ENCODE measurements around the gene LRP5.

The LRP5 gene

GRCh38 chr11:68308068-68308467 lies 4.3 kb upstream of the LRP5 start:
- Histone ChIP-seq H4K20me1 (ENCODE audit: insufficient read depth, low read length, poor library complexity, severe bottlenecking) (no peaks in the 10 kb centered on the region), H3K4me2 (ENCODE audit: low read depth, low read length, poor library complexity, severe bottlenecking) (no peak overlapping the region), H3K9me3 (ENCODE audit: insufficient read depth, low read depth, low read length) (peaks cover 4% of the 10 kb centered on the region; the same call in 1 of the 2 replicates), H3K36me3 (ENCODE audit: insufficient read depth, low read length) (no peaks in the 10 kb centered on the region), H3K4me1 (ENCODE audit: insufficient read depth, low read length, poor library complexity, severe bottlenecking) (peaks cover 6% of the 10 kb centered on the region), H3K27me3 (ENCODE audit: insufficient read depth, low read length, poor library complexity, severe bottlenecking) (no peaks in the 10 kb centered on the region), H3K9me2 (replicated peaks; ENCODE audit: low read depth, low read length) (no peaks in the 10 kb centered on the region), H3K4me3 (ENCODE audit: low read length, poor library complexity, severe bottlenecking) (no peak overlapping the region), H3K79me2 (ENCODE audit: insufficient read depth, low read length) (peaks cover under 1% of the 10 kb centered on the region), H3F3A (ENCODE audit: low read depth) (peaks cover 11% of the 10 kb centered on the region), H2AFZ (ENCODE audit: low read length) (no peak overlapping the region), H3K9ac (ENCODE audit: low read depth, low read length, poor library complexity, severe bottlenecking) (no peak overlapping the region)
- no peak for TF ChIP-seq CTCF (conservative IDR thresholded peaks at IDR 0.05; ENCODE audit: low read length)
- no peak for TF ChIP-seq EZH2phosphoT487 (IDR thresholded peaks at IDR 0.05; ENCODE audit: borderline replicate concordance)

- H3K9me3 ChIP-seq (ENCODE audit: insufficient read depth, low read depth, low read length) = no peaks in the 10 kb centered on the region
- no peaks in the 10 kb centered on the region for H3K27me3 ChIP-seq (ENCODE audit: insufficient read depth, low read length, poor library complexity, severe bottlenecking)
- no peaks in the 10 kb centered on the region for H3K36me3 ChIP-seq (ENCODE audit: insufficient read depth, low read length)
- H3K79me2 ChIP-seq (ENCODE audit: insufficient read depth, low read length) = peaks cover 17% of the 10 kb centered on the region
- H2AFZ ChIP-seq (ENCODE audit: low read length) = no peak overlapping the region
- no peak overlapping the region for H3K4me2 ChIP-seq (ENCODE audit: low read depth, low read length, poor library complexity, severe bottlenecking)
- H3K9ac ChIP-seq (ENCODE audit: low read depth, low read length, poor library complexity, severe bottlenecking) = no peak overlapping the region
- peaks cover 14% of the 10 kb centered on the region for H3K4me1 ChIP-seq (ENCODE audit: insufficient read depth, low read length, poor library complexity, severe bottlenecking)
- H4K20me1 ChIP-seq (ENCODE audit: insufficient read depth, low read length, poor library complexity, severe bottlenecking) = no peaks in the 10 kb centered on the region
- H3F3A ChIP-seq (ENCODE audit: low read depth) = peaks cover 11% of the 10 kb centered on the region
- H3K4me3 ChIP-seq (ENCODE audit: low read length, poor library complexity, severe bottlenecking) = no peak overlapping the region
- H3K9me2 ChIP-seq (replicated peaks; ENCODE audit: low read depth, low read length) = no peaks in the 10 kb centered on the region
- TF ChIP-seq CTCF (conservative IDR thresholded peaks at IDR 0.05; ENCODE audit: low read length) (no peak), EZH2phosphoT487 (IDR thresholded peaks at IDR 0.05; ENCODE audit: borderline replicate concordance) (no peak)
Observed at GRCh38 chr11:68309621-68310185, 2.7 kb upstream of the LRP5 start.

GRCh38 chr11:68311160-68312116 lies 953 bp upstream of the LRP5 start:
- H3K79me2 ChIP-seq (ENCODE audit: insufficient read depth, low read length) = peaks cover 35% of the 10 kb centered on the region
- no peak overlapping the region for H2AFZ ChIP-seq (ENCODE audit: low read length)
- H3K4me2 ChIP-seq (ENCODE audit: low read depth, low read length, poor library complexity, severe bottlenecking) = peak overlapping the region; percentile 54
- H3K4me3 ChIP-seq (ENCODE audit: low read length, poor library complexity, severe bottlenecking) = peak overlapping the region; percentile 56
- H3K4me1 ChIP-seq (ENCODE audit: insufficient read depth, low read length, poor library complexity, severe bottlenecking) = peaks cover 24% of the 10 kb centered on the region
- peaks cover 13% of the 10 kb centered on the region for H4K20me1 ChIP-seq (ENCODE audit: insufficient read depth, low read length, poor library complexity, severe bottlenecking)
- H3K27me3 ChIP-seq (ENCODE audit: insufficient read depth, low read length, poor library complexity, severe bottlenecking) = no peaks in the 10 kb centered on the region
- peaks cover 11% of the 10 kb centered on the region for H3F3A ChIP-seq (ENCODE audit: low read depth)
- H3K36me3 ChIP-seq (ENCODE audit: insufficient read depth, low read length) = no peaks in the 10 kb centered on the region
- no peak overlapping the region for H3K9ac ChIP-seq (ENCODE audit: low read depth, low read length, poor library complexity, severe bottlenecking)
- H3K9me2 ChIP-seq (replicated peaks; ENCODE audit: low read depth, low read length) = no peaks in the 10 kb centered on the region
- TF ChIP-seq CTCF (conservative IDR thresholded peaks at IDR 0.05; ENCODE audit: low read length) (no peak), EZH2phosphoT487 (IDR thresholded peaks at IDR 0.05; ENCODE audit: borderline replicate concordance) (no peak)
- no peaks in the 10 kb centered on the region for H3K9me3 ChIP-seq (ENCODE audit: insufficient read depth, low read depth, low read length)

Data from Loucy (cell line).